ENCODE results near the gene SERGEF. TPM values are rescaled to one million over a fixed set of nuclear protein-coding genes. Genes with fewer than 3 reads are reported as not detected.

SERGEF gene
- total and polyA plus RNA-seq, 8 donors: 16.2 to 26.1 (median 19.7) TPM

- TF ChIP-seq, protein P1, sequence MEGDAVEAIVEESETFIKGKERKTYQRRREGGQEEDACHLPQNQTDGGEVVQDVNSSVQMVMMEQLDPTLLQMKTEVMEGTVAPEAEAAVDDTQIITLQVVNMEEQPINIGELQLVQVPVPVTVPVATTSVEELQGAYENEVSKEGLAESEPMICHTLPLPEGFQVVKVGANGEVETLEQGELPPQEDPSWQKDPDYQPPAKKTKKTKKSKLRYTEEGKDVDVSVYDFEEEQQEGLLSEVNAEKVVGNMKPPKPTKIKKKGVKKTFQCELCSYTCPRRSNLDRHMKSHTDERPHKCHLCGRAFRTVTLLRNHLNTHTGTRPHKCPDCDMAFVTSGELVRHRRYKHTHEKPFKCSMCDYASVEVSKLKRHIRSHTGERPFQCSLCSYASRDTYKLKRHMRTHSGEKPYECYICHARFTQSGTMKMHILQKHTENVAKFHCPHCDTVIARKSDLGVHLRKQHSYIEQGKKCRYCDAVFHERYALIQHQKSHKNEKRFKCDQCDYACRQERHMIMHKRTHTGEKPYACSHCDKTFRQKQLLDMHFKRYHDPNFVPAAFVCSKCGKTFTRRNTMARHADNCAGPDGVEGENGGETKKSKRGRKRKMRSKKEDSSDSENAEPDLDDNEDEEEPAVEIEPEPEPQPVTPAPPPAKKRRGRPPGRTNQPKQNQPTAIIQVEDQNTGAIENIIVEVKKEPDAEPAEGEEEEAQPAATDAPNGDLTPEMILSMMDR (IDR thresholded peaks at IDR 0.05): no peak
- intact Hi-C loops (cut with DNase I): no loop called here
- H3K9me3 ChIP-seq: no peaks in the 10 kb centered on the region
- H3K4me3 ChIP-seq: no peak overlapping the region
- peaks cover 0 to 11% of the 10 kb centered on the region in 2 donors for H3K36me3 ChIP-seq
- no peaks in the 10 kb centered on the region for H3K27me3 ChIP-seq
- no peak overlapping the region for H3K27ac ChIP-seq
- H3K4me1 ChIP-seq: no peaks in the 10 kb centered on the region
- ATAC-seq: no peak
- DNase-seq: no peak
Measured at GRCh38 chr11:17915500-17916143, 97.2 kb downstream of the SERGEF start.

- ATAC-seq: no peak
- Histone ChIP-seq H3K9me3 (no peaks in the 10 kb centered on the region), H3K4me3 (no peak overlapping the region), H3K27ac (no peak overlapping the region), H3K4me1 (no peaks in the 10 kb centered on the region), H3K27me3 (no peaks in the 10 kb centered on the region), H3K36me3 (peaks cover 0 to 11% of the 10 kb centered on the region in 2 donors)
- TF ChIP-seq, protein P1 (IDR thresholded peaks at IDR 0.05): no peak
- intact Hi-C loops (cut with DNase I): no loop called here
- no peak for DNase-seq
Measured at GRCh38 chr11:17914957-17915356, 97.9 kb downstream of the SERGEF start.

- ATAC-seq (no peak), DNase-seq (no peak)
- no peak overlapping the region for H3K4me3 ChIP-seq
- no peaks in the 10 kb centered on the region for H3K27me3 ChIP-seq
- H3K9me3 ChIP-seq: no peaks in the 10 kb centered on the region
- intact Hi-C loops (cut with DNase I): no loop called here
- H3K4me1 ChIP-seq: no peaks in the 10 kb centered on the region
- TF ChIP-seq, protein P1 (IDR thresholded peaks at IDR 0.05): no peak
- H3K27ac ChIP-seq: no peak overlapping the region
- H3K36me3 ChIP-seq: no peaks in the 10 kb centered on the region
Measured at GRCh38 chr11:17907046-17907445, 105.8 kb downstream of the SERGEF start.

- intact Hi-C loops (cut with DNase I): no loop called here
- ATAC-seq (no peak), DNase-seq (peak in 1 of 4 donors; percentile 68)
Measured at GRCh38 chr11:17906436-17906835, 106.4 kb downstream of the SERGEF start.

DNA sequence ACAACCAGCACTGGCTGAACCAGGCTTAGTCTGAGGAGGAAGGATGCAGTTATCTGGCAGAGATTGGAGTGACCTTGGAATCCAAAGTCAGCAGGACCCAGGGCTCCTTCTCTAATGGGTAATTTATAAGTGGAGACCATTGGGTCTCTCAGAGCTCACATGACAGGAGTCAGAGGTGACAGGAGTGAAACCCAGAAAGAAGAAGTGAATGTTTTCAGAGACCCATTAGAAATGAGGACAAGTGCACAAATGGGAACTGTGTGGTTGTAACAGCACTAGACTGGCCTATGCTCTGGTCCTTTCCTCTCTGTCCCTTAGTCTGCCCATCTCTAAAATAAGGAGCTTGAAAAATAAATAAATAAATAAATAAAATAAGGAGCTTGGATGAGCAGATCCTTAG lies 107.4 kb downstream of the SERGEF start:
- ATAC-seq (no peak), DNase-seq (no peak)
- Histone ChIP-seq H3K27ac (no peak overlapping the region), H3K4me1 (no peaks in the 10 kb centered on the region), H3K9me3 (no peaks in the 10 kb centered on the region), H3K27me3 (no peaks in the 10 kb centered on the region), H3K4me3 (no peak overlapping the region), H3K36me3 (no peaks in the 10 kb centered on the region)
- TF ChIP-seq, protein P1 (IDR thresholded peaks at IDR 0.05): no peak
- intact Hi-C loops (cut with DNase I): no loop called here

More at GRCh38 chr11:17906436-17906835, 106.4 kb downstream of the SERGEF start:
- Histone ChIP-seq H3K9me3 (no peaks in the 10 kb centered on the region), H3K4me1 (no peaks in the 10 kb centered on the region), H3K27me3 (no peaks in the 10 kb centered on the region), H3K27ac (no peak overlapping the region), H3K36me3 (no peaks in the 10 kb centered on the region), H3K4me3 (no peak overlapping the region)
- TF ChIP-seq, protein P1 (IDR thresholded peaks at IDR 0.05): no peak

Data from left lung (tissue), 10 donors.